Liver (tissue), 9 donors: ENCODE results near the gene ITLN1. TPM values are rescaled to one million over a fixed set of nuclear protein-coding genes. Genes with fewer than 3 reads are reported as not detected.

Source experiments
- DNase-seq: peaks from one replicate; pipeline ENCODE4 v3.0.0-alpha.2; 2017; ENCODE audit warnings: low spot score
- H3K27ac ChIP-seq, 2 donors: one replicate each; pipeline ENCODE4 v1.7.0; 2013; ENCODE audit warnings: inconsistent platforms in 2 of 2, low read length in 2 of 2, control low read depth in 1 of 2, low read depth in 1 of 2, mild to moderate bottlenecking in 1 of 2
- H3K27me3 ChIP-seq, 4 donors: one replicate each; pipeline versions ENCODE4 v1.6.1 to v1.7.0; 2013; ENCODE audit warnings: low read length in 3 of 4, inconsistent platforms in 1 of 4, mild to moderate bottlenecking in 1 of 4, moderate library complexity in 1 of 4; ENCODE audit not compliant: control insufficient read depth in 4 of 4, insufficient read depth in 4 of 4
- H3K36me3 ChIP-seq, 4 donors: one replicate each; pipeline versions ENCODE4 v1.6.1 to v1.7.0; 2013; ENCODE audit warnings: low read length in 3 of 4, mild to moderate bottlenecking in 3 of 4, low read depth in 1 of 4, moderate library complexity in 1 of 4; ENCODE audit not compliant: control insufficient read depth in 4 of 4, insufficient read depth in 3 of 4
- H3K4me1 ChIP-seq, 4 donors: one replicate each; pipeline versions ENCODE4 v1.6.1 to v1.7.0; 2013; ENCODE audit warnings: low read length in 3 of 4, mild to moderate bottlenecking in 3 of 4, moderate library complexity in 1 of 4; ENCODE audit not compliant: control insufficient read depth in 4 of 4, insufficient read depth in 4 of 4
- H3K4me3 ChIP-seq, 3 donors: one replicate each; pipeline versions ENCODE4 v1.6.1 to v1.7.0; 2013; ENCODE audit warnings: low read length in 3 of 3, control low read depth in 1 of 3, low read depth in 1 of 3, mild to moderate bottlenecking in 1 of 3
- H3K9ac ChIP-seq, 2 donors: one replicate each; pipeline ENCODE4 v1.7.0; 2013; ENCODE audit warnings: low read length in 2 of 2, mild to moderate bottlenecking in 2 of 2, moderate library complexity in 2 of 2, control low read depth in 1 of 2, low read depth in 1 of 2
- H3K9me3 ChIP-seq, 4 donors: one replicate each; pipeline versions ENCODE4 v1.6.1 to v1.7.0; 2013; ENCODE audit warnings: low read length in 3 of 4; ENCODE audit not compliant: control insufficient read depth in 4 of 4
- EGR1 ChIP-seq, 2 donors: IDR thresholded peaks; 2 replicates each; pipeline ENCODE4 v1.6.1; 2016 to 2018; ENCODE audit warnings: antibody characterized with exemption in 2 of 2, low read depth in 2 of 2
- FOXA1 ChIP-seq: IDR thresholded peaks from 2 replicates; pipeline ENCODE4 v1.6.1; 2016; ENCODE audit warnings: antibody characterized with exemption
- FOXA2 ChIP-seq: IDR thresholded peaks from 2 replicates; pipeline ENCODE4 v1.6.1; 2016; ENCODE audit warnings: antibody characterized with exemption
- GABPA ChIP-seq, 2 donors: IDR thresholded peaks in 1 of 2; conservative IDR thresholded peaks in 1 of 2; 2 replicates each; pipeline ENCODE4 v1.6.1; 2016; ENCODE audit warnings: antibody characterized with exemption in 2 of 2, mild to moderate bottlenecking in 1 of 2, moderate library complexity in 1 of 2
- HNF4A ChIP-seq, 2 donors: conservative IDR thresholded peaks; 2 replicates each; pipeline ENCODE4 v1.6.1; 2016; ENCODE audit warnings: antibody characterized with exemption in 2 of 2, mild to moderate bottlenecking in 2 of 2
- HNF4G ChIP-seq: IDR thresholded peaks from 2 replicates; pipeline ENCODE4 v1.6.1; 2016; ENCODE audit warnings: antibody characterized with exemption
- JUND ChIP-seq, 2 donors: IDR thresholded peaks; 2 replicates each; pipeline ENCODE4 v1.6.1; 2016; ENCODE audit warnings: antibody characterized with exemption in 2 of 2
- MAX ChIP-seq: IDR thresholded peaks from 2 replicates; pipeline ENCODE4 v1.6.1; 2016; ENCODE audit warnings: antibody characterized with exemption
- NR2F2 ChIP-seq: IDR thresholded peaks from 2 replicates; pipeline ENCODE4 v1.6.1; 2016; ENCODE audit warnings: antibody characterized with exemption
- RAD21 ChIP-seq, 2 donors: IDR thresholded peaks; 2 replicates each; pipeline ENCODE4 v1.6.1; 2016; ENCODE audit warnings: antibody characterized with exemption in 2 of 2, mild to moderate bottlenecking in 2 of 2
- RXRA ChIP-seq, 2 donors: IDR thresholded peaks; 2 replicates each; pipeline ENCODE4 v1.6.1; 2017 to 2018; ENCODE audit warnings: antibody characterized with exemption in 2 of 2, mild to moderate bottlenecking in 1 of 2
- SP1 ChIP-seq: IDR thresholded peaks from 2 replicates; pipeline ENCODE4 v1.6.1; 2018; ENCODE audit warnings: antibody characterized with exemption, mild to moderate bottlenecking
- TAF1 ChIP-seq: conservative IDR thresholded peaks from 2 replicates; pipeline ENCODE4 v1.6.1; 2016; ENCODE audit warnings: antibody characterized with exemption, mild to moderate bottlenecking
- YY1 ChIP-seq: IDR thresholded peaks from 2 replicates; pipeline ENCODE4 v1.6.1; 2016; ENCODE audit warnings: antibody characterized with exemption, mild to moderate bottlenecking
- ZBTB33 ChIP-seq: IDR thresholded peaks from 2 replicates; pipeline ENCODE4 v1.6.1; 2016; ENCODE audit warnings: antibody characterized with exemption
- WGBS: extraction: QIAGEN DNeasy Blood & Tissue Kit; methylation state at CpG from one replicate; pipeline ENCODE4 v1.1.7; 2013; 5-methylcytosine and 5-hydroxymethylcytosine counted together
- polyA plus RNA-seq, 2 donors: library from polyadenylated mRNA; stranded (reverse) in 1 of 2; unstranded in 1 of 2; fragments of 200-250 nt in 1 of 2; fragments of >200 nt in 1 of 2; fragmentation: Nextera tagmentation in 1 of 2; extraction: Ambion mirVana in 1 of 2; gene quantifications; one replicate each; pipeline versions ENCODE4 v1.2.1 to v1.2.3, GENCODE V29; 2013 to 2015
- total RNA-seq, 2 donors: library from RNA; depleted of rRNA; stranded (reverse); fragments of >200 nt; gene quantifications; one replicate each; pipeline ENCODE4 v1.2.3, GENCODE V29; 2014
- TF ChIP-seq, protein P1 (sequence below): IDR thresholded peaks from 2 replicates; pipeline ENCODE4 v1.6.1; 2016; ENCODE audit warnings: antibody characterized with exemption
- TF ChIP-seq, protein P2 (sequence below): fragments of 150-350 bp; IDR thresholded peaks from 2 replicates; pipeline ENCODE4 v1.5.1; 2017; ENCODE audit warnings: improper control_type of control experiment, low read depth, low read length; ENCODE audit not compliant: missing input control
- donor health status: healthy.
- donor health status: healthy.
- donor health status: healthy.
- donor health status: healthy.
- donor health status: healthy.

ITLN1 gene
- total and polyA plus RNA-seq, 4 donors, result 3.7 to 13.4 (median 5.5) TPM

DNA sequence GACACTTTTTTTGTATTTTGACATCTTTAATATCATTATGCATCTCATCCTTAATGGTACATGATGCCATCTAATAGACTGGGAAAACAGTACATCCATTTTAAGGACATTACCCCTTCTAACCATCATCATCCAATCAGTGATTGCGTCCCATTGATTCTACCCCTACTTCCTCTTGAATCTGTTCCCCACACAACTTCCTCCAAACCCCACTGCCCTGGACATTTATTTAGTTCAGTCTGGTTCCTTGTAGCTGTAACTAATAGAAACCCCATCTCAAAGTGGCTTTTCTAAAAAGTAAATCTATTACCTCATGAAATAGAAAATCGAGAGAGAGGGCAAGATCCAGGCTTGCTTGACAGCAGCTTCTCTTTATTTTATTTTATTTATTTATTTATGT lies 2.1 kb upstream of the ITLN1 start:
- H3K27ac ChIP-seq, result no peak overlapping the region
- H3K9me3 ChIP-seq, result no peaks in the 10 kb centered on the region
- H3K4me3 ChIP-seq, result no peak overlapping the region
- WGBS, result 81% methylated on average over 2 of the region's 2 CpGs
- no peak for TF ChIP-seq GABPA (IDR thresholded peaks at IDR 0.05 in 1 of 2, conservative IDR thresholded peaks at IDR 0.05 in 1 of 2)
- TF ChIP-seq TAF1, result no peak
- no peak for TF ChIP-seq RXRA (IDR thresholded peaks at IDR 0.05)
- TF ChIP-seq YY1, result no peak
- no peak for TF ChIP-seq HNF4G
- TF ChIP-seq HNF4A (conservative IDR thresholded peaks at IDR 0.05), result no peak
- TF ChIP-seq ZBTB33, result no peak
- no peak for TF ChIP-seq RAD21 (IDR thresholded peaks at IDR 0.05)
- TF ChIP-seq FOXA2, result no peak
- TF ChIP-seq EGR1 (IDR thresholded peaks at IDR 0.05; ENCODE audit: low read depth in 2 of 2), result no peak
- no peak for TF ChIP-seq MAX
- TF ChIP-seq JUND (IDR thresholded peaks at IDR 0.05), result no peak
- no peak overlapping the region for H3K9ac ChIP-seq
- peaks cover 0 to 4% (median 0%) of the 10 kb centered on the region in 4 donors for H3K27me3 ChIP-seq
- H3K36me3 ChIP-seq, result no peaks in the 10 kb centered on the region
- DNase-seq, result no peak
- H3K4me1 ChIP-seq, result no peaks in the 10 kb centered on the region

- H3K9ac ChIP-seq, result no peak overlapping the region
- no peaks in the 10 kb centered on the region for H3K9me3 ChIP-seq
- TF ChIP-seq ZBTB33 (no peak), RXRA (IDR thresholded peaks at IDR 0.05) (no peak), SP1 (no peak), TAF1 (no peak), FOXA2 (no peak), GABPA (IDR thresholded peaks at IDR 0.05 in 1 of 2, conservative IDR thresholded peaks at IDR 0.05 in 1 of 2) (no peak), FOXA1 (no peak), YY1 (no peak), JUND (IDR thresholded peaks at IDR 0.05) (no peak), RAD21 (IDR thresholded peaks at IDR 0.05) (no peak), EGR1 (IDR thresholded peaks at IDR 0.05; ENCODE audit: low read depth in 2 of 2) (no peak), NR2F2 (no peak), MAX (no peak), HNF4G (no peak)
- TF ChIP-seq, protein P1, sequence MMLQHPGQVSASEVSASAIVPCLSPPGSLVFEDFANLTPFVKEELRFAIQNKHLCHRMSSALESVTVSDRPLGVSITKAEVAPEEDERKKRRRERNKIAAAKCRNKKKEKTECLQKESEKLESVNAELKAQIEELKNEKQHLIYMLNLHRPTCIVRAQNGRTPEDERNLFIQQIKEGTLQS, result no peak
- TF ChIP-seq, protein P2, sequence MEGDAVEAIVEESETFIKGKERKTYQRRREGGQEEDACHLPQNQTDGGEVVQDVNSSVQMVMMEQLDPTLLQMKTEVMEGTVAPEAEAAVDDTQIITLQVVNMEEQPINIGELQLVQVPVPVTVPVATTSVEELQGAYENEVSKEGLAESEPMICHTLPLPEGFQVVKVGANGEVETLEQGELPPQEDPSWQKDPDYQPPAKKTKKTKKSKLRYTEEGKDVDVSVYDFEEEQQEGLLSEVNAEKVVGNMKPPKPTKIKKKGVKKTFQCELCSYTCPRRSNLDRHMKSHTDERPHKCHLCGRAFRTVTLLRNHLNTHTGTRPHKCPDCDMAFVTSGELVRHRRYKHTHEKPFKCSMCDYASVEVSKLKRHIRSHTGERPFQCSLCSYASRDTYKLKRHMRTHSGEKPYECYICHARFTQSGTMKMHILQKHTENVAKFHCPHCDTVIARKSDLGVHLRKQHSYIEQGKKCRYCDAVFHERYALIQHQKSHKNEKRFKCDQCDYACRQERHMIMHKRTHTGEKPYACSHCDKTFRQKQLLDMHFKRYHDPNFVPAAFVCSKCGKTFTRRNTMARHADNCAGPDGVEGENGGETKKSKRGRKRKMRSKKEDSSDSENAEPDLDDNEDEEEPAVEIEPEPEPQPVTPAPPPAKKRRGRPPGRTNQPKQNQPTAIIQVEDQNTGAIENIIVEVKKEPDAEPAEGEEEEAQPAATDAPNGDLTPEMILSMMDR, result no peak
- H3K27me3 ChIP-seq, result no peaks in the 10 kb centered on the region
- WGBS, result 89% methylated on average over 6 of the region's 6 CpGs
- H3K4me3 ChIP-seq, result no peak overlapping the region
- no peaks in the 10 kb centered on the region for H3K36me3 ChIP-seq
- no peaks in the 10 kb centered on the region for H3K4me1 ChIP-seq
- no peak overlapping the region for H3K27ac ChIP-seq
- no peak for DNase-seq
These were observed 401 bp downstream of the ITLN1 start for GRCh38 chr1:160884579-160884978.
